Sigmoid colon (tissue), 4 donors: Measurements from ENCODE around the gene MYPOP.

Experiments
- EP300 ChIP-seq, 4 donors: sonication (generic); formaldehyde crosslinking; IDR thresholded peaks; one replicate each; pipeline ENCODE4 v1.6.1; 2017; ENCODE audit warnings: antibody characterized with exemption in 4 of 4
- TF ChIP-seq, protein P1 (sequence below), 4 experiments: fragments of 450-650 bp in 3 of 4; fragments of 200-600 bp in 1 of 4; IDR thresholded peaks; one replicate each; pipeline ENCODE4 v1.5.1; 2016 to 2019; ENCODE audit warnings: antibody characterized with exemption in 4 of 4, mild to moderate bottlenecking in 3 of 4, moderate library complexity in 2 of 4

DNA sequence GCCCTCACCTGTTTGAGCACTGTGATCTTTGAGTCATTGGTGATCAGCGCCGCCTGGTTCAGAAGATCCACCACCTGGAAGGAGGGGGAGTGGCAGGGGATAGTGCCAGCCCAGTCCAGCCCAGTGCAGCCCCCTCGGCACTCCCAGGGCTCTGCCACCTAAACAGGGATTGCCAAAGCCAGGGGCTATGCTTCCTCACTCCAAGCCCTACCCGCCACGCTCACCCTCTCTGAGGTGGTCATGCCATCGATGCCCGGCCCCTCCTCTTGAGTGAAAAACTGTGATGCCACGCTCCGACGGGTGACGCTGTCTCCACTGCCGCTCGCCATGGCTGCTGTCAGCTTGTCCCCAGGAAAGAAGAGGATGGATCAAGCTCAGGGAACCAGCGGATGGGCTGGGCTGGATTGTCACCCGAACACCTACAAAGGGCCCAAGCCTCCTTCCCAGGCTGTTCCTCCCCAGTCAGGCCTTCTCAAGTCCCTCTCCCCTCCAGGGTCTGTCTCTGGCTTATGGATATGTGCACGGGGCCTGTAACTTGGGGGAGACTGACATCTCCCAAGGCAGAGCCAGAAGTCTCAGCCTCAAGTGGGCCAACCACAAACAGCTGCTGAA lies 48.1 kb downstream of the MYPOP start:
- TF ChIP-seq, protein P1, sequence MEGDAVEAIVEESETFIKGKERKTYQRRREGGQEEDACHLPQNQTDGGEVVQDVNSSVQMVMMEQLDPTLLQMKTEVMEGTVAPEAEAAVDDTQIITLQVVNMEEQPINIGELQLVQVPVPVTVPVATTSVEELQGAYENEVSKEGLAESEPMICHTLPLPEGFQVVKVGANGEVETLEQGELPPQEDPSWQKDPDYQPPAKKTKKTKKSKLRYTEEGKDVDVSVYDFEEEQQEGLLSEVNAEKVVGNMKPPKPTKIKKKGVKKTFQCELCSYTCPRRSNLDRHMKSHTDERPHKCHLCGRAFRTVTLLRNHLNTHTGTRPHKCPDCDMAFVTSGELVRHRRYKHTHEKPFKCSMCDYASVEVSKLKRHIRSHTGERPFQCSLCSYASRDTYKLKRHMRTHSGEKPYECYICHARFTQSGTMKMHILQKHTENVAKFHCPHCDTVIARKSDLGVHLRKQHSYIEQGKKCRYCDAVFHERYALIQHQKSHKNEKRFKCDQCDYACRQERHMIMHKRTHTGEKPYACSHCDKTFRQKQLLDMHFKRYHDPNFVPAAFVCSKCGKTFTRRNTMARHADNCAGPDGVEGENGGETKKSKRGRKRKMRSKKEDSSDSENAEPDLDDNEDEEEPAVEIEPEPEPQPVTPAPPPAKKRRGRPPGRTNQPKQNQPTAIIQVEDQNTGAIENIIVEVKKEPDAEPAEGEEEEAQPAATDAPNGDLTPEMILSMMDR (IDR thresholded peaks at IDR 0.05): no peak
- no peak for TF ChIP-seq EP300 (IDR thresholded peaks at IDR 0.05)
